C4-2B (cell line): ENCODE measurements around the gene GALK1.

Source experiments
- H3K27ac ChIP-seq: fragments of 450-650 bp; 2 replicates; pipeline ENCODE4 v1.5.1; 2017
- CTCF ChIP-seq: fragments of 450-650 bp; conservative IDR thresholded peaks from 2 replicates; pipeline ENCODE4 v1.5.1; 2017; ENCODE audit warnings: mild to moderate bottlenecking
- ZFX ChIP-seq: fragments of 450-650 bp; IDR thresholded peaks from 2 replicates; pipeline ENCODE4 v1.6.1; 2017

The GALK1 gene

GRCh38 chr17:75748706-75749105, 16.3 kb downstream of the GALK1 start:
- H3K27ac ChIP-seq: no peak overlapping the region
- TF ChIP-seq ZFX (no peak), CTCF (no peak)

- H3K27ac ChIP-seq: no peak overlapping the region
- no peak for TF ChIP-seq ZFX
- TF ChIP-seq CTCF: no peak
These were observed 21.3 kb downstream of the GALK1 start for GRCh38 chr17:75743625-75744206.

- no peak for TF ChIP-seq CTCF
- no peak for TF ChIP-seq ZFX
- no peak overlapping the region for H3K27ac ChIP-seq
These were observed 22.7 kb downstream of the GALK1 start for GRCh38 chr17:75742337-75742736.

- TF ChIP-seq CTCF (no peak), ZFX (no peak)
These were observed 24.3 kb downstream of the GALK1 start for GRCh38 chr17:75740631-75741077.

GRCh38 chr17:75740215-75740614, 24.8 kb downstream of the GALK1 start:
- TF ChIP-seq ZFX (no peak), CTCF (no peak)
- no peak overlapping the region for H3K27ac ChIP-seq

More at GRCh38 chr17:75740631-75741077, 24.3 kb downstream of the GALK1 start:
- no peak overlapping the region for H3K27ac ChIP-seq

- H3K27ac ChIP-seq: no peak overlapping the region
- TF ChIP-seq CTCF: no peak
- TF ChIP-seq ZFX: no peak
These were observed 25.2 kb downstream of the GALK1 start for GRCh38 chr17:75739801-75740200.

- H3K27ac ChIP-seq: no peak overlapping the region
- TF ChIP-seq CTCF: no peak
- TF ChIP-seq ZFX: no peak
These were observed 25.8 kb downstream of the GALK1 start for GRCh38 chr17:75739174-75739573.
